NB4 (cell line): ENCODE measurements around the gene HK3.

Experiments
- DNase-seq: peaks from one replicate; pipeline ENCODE4 v3.0.0; 2010; ENCODE audit warnings: low read depth
- H3K4me3 ChIP-seq: one replicate; pipeline ENCODE4 v1.5.1; 2011; ENCODE audit warnings: mild to moderate bottlenecking, low read depth, low read length, moderate library complexity
- MYC ChIP-seq: IDR thresholded peaks from 2 replicates; pipeline ENCODE4 v1.6.1; 2011; ENCODE audit warnings: low read depth, low read length
- POLR2A ChIP-seq: IDR thresholded peaks from 2 replicates; pipeline ENCODE4 v1.6.1; 2011; ENCODE audit warnings: mild to moderate bottlenecking; ENCODE audit not compliant: insufficient read length; ENCODE audit errors: extremely low read depth
- TF ChIP-seq, protein P1 (sequence below): IDR thresholded peaks from 2 replicates; pipeline ENCODE4 v1.6.1; 2011; ENCODE audit warnings: low read depth, low read length
- TF ChIP-seq, protein P2 (sequence below): IDR thresholded peaks from one replicate; pipeline ENCODE4 v1.5.1; 2012; ENCODE audit warnings: low read depth, low read length

Gene HK3, protein sequence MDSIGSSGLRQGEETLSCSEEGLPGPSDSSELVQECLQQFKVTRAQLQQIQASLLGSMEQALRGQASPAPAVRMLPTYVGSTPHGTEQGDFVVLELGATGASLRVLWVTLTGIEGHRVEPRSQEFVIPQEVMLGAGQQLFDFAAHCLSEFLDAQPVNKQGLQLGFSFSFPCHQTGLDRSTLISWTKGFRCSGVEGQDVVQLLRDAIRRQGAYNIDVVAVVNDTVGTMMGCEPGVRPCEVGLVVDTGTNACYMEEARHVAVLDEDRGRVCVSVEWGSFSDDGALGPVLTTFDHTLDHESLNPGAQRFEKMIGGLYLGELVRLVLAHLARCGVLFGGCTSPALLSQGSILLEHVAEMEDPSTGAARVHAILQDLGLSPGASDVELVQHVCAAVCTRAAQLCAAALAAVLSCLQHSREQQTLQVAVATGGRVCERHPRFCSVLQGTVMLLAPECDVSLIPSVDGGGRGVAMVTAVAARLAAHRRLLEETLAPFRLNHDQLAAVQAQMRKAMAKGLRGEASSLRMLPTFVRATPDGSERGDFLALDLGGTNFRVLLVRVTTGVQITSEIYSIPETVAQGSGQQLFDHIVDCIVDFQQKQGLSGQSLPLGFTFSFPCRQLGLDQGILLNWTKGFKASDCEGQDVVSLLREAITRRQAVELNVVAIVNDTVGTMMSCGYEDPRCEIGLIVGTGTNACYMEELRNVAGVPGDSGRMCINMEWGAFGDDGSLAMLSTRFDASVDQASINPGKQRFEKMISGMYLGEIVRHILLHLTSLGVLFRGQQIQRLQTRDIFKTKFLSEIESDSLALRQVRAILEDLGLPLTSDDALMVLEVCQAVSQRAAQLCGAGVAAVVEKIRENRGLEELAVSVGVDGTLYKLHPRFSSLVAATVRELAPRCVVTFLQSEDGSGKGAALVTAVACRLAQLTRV

DNA sequence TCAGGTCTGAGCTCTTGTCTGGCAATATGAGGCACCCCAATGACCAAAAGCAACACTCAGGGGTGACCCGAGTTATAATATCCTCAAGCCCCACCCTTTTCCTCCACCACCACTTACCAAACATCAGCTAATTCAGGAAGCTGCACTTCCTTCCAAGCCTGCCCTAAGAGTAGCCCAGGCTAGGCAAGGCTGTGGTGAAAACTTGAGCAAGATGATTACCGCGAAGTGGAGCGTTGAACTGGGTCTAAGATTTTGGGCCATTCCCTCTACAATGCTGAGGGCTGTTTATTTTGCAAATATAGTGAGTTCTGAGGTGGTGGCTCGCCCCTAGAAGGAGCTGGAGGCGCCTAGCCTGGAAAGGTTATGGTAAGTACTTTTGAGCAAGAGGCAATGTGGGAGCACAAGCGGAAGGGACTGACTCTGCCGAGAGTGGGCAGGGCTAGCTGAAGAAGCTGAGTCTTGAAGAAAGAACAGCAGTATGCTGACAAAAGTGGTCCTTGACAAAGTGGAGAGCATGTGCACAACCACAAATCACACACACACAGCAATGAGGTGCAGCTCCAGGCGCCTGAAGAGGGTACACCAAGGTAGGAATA lies at the start of gene HK3:
HK3 (minus strand) TSS at position 51 of the 596 bp plus-strand sequence. CDS start 3,187 bp downstream, outside the sequence.
- DNase-seq: peak; percentile 78
- TF ChIP-seq, protein P1, sequence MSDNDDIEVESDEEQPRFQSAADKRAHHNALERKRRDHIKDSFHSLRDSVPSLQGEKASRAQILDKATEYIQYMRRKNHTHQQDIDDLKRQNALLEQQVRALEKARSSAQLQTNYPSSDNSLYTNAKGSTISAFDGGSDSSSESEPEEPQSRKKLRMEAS: no peak
- no peak for TF ChIP-seq POLR2A
- TF ChIP-seq, protein P2, sequence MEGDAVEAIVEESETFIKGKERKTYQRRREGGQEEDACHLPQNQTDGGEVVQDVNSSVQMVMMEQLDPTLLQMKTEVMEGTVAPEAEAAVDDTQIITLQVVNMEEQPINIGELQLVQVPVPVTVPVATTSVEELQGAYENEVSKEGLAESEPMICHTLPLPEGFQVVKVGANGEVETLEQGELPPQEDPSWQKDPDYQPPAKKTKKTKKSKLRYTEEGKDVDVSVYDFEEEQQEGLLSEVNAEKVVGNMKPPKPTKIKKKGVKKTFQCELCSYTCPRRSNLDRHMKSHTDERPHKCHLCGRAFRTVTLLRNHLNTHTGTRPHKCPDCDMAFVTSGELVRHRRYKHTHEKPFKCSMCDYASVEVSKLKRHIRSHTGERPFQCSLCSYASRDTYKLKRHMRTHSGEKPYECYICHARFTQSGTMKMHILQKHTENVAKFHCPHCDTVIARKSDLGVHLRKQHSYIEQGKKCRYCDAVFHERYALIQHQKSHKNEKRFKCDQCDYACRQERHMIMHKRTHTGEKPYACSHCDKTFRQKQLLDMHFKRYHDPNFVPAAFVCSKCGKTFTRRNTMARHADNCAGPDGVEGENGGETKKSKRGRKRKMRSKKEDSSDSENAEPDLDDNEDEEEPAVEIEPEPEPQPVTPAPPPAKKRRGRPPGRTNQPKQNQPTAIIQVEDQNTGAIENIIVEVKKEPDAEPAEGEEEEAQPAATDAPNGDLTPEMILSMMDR: no peak
- no peak for TF ChIP-seq MYC
- no peak within 1 kb of the TSS for H3K4me3 ChIP-seq

DNA sequence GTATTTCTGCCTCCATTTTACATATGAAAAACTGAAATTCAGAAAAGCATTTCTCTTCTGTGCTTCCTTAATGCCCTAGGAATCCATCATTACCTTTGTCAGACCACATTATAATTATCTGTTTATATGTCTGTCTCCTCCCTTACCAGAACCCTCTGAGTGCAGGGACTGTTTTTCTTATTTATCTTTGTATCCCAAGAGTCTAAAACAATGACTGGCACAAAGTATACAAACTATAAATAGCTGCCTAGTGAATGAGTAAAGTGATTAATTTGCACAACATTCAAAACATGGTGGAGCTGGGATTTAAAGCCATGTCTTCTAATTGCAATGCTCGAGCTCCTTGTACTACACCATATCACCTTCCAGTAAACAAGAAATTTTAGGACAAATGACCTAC lies 49.3 kb upstream of the HK3 start:
- H3K4me3 ChIP-seq: no peak overlapping the region
- no peak for DNase-seq
- TF ChIP-seq MYC: no peak
- no peak for TF ChIP-seq POLR2A
- TF ChIP-seq, protein P2: no peak

DNA sequence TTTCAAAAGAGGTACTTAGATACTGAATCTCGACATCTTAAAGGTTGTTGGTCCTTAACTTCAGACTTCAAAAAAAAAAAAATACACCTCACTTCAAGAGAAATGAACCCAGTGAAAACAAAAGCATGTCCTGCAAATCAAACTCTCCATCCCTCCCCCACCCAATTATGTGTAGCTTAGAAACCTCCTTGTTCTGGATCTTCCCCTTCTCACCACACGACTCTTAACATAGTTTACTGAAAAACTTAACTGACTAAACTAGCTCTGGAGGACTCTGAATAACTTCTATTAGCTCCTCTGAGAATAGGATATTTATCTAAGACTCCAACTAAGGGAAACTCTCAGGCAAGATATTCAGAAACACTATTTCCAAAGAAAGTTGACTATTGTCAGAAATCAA lies 48.7 kb upstream of the HK3 start:
- DNase-seq: no peak
- TF ChIP-seq POLR2A (no peak), MYC (no peak)
- TF ChIP-seq, protein P2: no peak
- TF ChIP-seq, protein P1: no peak
- no peak overlapping the region for H3K4me3 ChIP-seq

DNA sequence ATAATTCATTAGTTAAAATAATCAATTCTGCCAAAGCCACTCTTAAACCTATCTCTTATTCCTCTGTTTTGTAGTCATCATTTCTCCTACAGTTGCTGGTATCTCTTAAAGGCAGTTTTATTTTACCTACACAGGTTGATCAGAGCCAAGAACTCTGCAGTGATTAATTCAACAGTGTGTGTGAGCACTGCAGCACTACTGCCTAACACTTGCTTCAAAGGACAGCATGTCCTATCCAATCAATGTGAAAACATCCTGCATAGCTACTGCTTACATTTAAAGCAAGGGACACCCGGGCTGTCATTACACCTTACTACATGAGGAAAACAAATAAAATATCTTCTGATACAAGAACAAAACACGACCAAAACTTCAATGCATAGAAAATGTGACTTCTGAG lies 45.1 kb upstream of the HK3 start:
- DNase-seq: no peak
- no peak overlapping the region for H3K4me3 ChIP-seq
- TF ChIP-seq, protein P1: no peak
- TF ChIP-seq POLR2A: no peak

DNA sequence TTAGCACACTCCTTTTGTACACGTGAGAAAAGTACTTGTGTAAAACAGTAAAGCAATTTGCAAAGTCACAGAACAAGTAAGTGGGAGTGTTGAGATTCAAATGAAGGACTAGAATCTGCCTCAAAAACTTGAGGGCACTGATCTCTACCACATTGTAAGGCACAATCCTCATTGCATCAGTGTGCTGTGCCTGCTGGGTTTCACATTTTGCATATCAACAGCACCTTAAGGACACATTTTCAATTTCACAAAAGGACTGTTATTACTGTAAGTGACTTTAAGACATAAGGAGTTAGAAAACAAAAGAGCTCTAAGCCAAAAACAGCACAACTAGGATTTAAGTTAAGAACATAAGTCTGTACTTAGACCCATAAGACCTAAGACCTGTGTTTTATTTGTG lies 44.7 kb upstream of the HK3 start:
- no peak for DNase-seq
- TF ChIP-seq MYC: no peak
- TF ChIP-seq, protein P1: no peak
- TF ChIP-seq, protein P2: no peak
- no peak for TF ChIP-seq POLR2A

DNA sequence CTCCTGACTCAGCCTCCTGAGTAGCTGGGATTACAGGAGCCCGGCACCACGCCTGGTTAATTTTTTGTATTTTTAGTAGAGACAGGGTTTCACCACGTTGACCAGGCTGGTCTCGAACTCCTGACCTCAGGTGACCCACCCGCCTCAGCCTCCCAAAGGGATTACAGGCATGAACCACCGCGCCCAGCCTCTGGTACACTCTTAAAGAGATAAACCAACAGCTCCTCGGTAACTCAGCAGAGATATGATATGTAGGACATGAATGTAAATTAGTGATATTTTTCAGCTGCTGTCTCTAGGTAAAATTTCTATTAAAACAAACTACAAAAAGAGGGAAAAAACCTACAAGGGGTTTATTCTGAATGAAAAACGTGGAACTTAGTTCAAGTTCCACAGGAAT lies 42.8 kb upstream of the HK3 start:
- no peak for TF ChIP-seq MYC
- TF ChIP-seq POLR2A: no peak
- TF ChIP-seq, protein P2: no peak
- TF ChIP-seq, protein P1: no peak
- DNase-seq: no peak
- H3K4me3 ChIP-seq: no peak overlapping the region

More for the DNA sequence above, 44.7 kb upstream of the HK3 start:
- no peak overlapping the region for H3K4me3 ChIP-seq
